Limb (tissue), 2 donors: Measurements from ENCODE around the gene FBXW4.

Experiments used
- DNase-seq, 2 donors: peaks; one replicate each; pipeline ENCODE4 v3.0.0-alpha.2; 2016; ENCODE audit errors: extremely low spot score in 2 of 2

Gene FBXW4

DNA sequence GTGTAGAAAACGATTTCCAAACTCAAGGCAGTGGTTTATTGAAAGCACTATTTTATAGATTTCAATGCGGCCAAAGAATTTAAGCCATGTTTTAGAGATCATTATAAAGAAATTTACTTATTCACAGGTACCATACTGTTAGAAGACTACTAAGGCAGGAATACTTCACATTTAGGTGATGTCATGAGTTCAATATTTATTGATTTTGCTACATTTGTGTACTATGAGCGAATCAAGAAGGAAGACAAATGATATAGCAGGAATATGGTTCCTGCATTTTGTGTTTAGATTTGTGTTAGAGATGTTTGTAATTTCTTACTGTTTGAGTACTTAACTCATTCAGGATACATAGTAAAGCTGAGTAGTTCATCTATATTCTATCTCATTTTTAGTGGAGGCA is 1.7 kb upstream of the FBXW4 start:
- DNase-seq = no peak

DNA sequence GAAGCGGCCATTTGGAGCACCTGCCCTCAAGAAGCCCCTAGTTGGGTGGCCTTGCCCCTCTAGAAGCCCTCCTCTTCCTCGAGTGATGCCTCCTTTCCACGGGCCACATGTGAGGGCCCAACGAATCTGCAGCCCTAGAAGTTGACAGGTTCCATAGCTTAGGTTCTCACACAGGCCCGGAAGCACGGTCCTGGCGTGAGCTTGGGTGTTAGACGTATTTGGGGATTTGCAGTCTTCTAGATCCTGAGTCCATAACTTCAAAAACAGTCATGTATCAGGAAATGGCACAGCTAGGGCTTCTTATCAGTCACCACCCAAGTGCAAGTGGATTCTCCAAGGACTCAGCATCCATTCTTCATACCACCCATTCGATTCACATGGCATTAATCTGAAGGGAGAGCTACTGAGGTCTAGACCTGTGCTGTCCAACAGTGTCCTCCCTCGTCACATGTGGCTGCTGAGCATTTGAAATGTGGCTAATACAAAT is 477 bp upstream of the FBXW4 start:
- no peak for DNase-seq

DNA sequence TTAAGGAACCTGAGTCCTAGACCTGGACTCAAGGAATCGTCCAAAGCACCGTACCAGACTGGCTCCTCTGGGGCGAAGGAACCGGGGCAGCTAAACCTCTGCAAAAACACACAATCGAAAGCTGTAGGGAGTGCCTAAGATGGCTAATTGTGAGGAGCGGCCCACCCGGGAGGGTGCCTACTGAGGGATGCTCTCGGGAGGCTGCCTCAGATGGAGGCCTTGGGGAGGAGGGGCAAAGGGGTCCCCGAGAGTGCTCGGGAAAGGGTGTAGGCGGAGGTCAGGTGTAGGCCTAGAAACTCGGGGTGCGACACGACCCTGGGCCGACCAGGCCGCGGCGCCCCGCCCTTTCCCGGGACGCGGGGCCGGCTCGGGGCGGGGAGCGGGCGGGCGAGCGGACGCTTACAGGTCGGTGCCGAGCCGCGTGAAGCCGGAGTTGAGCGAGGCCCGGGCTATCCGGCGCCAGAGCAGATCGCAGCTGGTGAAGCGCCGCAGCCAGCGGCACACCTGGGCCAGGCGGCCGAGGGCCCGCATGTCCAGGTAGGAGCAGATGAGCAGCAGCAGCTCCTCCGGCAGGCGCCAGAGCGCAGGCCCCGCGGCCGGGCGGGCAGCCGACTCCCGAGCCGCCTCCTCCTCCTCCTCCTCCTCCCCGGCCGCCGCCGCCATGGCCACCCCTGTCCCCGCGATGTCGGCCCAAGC is 844 bp downstream of the FBXW4 start:
- DNase-seq = peak; percentile 25 to 83

DNA sequence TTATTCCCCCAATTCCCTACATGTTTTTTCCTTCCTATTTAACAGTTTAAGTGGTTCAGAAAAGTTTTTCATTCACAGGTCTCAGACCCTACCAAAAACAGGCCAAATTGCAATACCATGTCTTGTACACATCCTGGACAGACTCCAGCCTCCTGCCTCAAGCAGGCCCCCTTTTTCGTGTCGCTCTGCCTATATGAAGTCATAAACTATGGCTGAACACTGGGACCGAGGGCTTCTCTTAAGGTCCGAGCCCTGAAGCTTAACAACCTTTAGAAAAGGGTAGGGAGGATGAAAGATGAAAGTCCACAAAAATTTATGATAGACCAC is 1.4 kb downstream of the FBXW4 start:
- peak in 1 of 2 donors; percentile 35 for DNase-seq

DNA sequence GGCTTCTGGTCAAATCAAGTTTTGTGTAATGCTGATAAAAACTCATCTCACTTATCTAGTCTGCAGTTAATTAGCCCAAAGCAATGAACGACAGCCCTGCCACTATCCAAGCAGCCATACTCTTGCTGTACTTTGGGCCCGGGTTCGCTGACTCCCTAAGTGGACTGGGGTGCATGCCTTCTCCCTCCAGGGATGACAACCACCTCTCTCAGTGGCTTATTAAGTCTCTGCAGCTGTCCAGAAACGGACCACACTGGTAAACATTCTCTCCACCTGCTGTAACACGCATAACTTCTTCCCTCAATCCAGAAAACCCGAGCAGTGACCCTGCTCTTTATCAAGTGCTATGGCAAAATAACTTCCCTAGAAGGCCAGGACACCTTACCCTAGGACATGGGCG is 3.9 kb downstream of the FBXW4 start:
- no peak for DNase-seq

DNA sequence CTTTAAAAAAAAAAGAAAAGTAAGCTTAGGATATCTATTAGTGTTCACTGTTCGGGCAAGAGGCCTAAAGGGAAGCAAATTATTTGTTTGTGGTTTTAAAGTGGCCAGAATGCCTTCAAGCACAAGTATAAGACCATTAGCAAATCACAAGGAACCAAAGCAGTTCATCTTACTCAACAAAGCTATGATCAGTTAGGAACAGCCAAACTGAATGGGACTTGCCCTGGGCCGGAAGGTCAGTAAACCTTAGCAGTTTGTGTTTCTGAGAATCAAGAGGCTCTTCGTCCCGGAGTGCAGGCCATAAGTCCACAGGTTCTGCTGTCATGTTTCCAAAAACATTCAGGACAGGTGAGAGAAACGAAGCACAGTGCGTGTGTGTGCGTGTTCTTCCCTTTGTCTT is 4.5 kb downstream of the FBXW4 start:
- no peak for DNase-seq

DNA sequence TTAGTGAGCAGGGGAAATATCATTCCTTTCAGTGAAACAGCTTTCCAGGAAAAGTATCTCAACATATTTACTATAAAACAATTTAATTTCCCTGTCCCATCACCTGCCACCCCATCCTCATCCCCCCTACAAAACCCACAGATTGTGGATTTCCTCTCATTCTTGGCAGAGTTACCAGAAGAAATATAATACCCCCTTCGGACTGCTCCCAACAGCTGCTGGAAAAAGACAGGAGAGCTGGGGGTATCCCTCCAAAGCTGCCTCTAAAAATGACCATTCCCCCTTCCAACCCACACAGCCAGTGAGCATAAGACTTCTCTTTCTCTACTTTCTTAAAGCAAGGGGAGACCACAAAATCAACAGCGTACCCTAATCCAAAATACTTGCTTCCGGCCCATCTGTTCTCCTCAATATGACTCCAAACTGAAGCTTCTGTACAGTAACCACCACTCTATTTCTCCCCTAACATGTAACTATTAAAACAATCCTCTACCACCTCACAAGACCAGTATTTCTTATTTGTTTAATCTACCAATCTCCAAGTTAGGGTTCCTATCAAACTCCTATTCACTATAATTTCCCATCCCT is 7.8 kb downstream of the FBXW4 start:
- DNase-seq = peak; percentile 34 to 69

DNA sequence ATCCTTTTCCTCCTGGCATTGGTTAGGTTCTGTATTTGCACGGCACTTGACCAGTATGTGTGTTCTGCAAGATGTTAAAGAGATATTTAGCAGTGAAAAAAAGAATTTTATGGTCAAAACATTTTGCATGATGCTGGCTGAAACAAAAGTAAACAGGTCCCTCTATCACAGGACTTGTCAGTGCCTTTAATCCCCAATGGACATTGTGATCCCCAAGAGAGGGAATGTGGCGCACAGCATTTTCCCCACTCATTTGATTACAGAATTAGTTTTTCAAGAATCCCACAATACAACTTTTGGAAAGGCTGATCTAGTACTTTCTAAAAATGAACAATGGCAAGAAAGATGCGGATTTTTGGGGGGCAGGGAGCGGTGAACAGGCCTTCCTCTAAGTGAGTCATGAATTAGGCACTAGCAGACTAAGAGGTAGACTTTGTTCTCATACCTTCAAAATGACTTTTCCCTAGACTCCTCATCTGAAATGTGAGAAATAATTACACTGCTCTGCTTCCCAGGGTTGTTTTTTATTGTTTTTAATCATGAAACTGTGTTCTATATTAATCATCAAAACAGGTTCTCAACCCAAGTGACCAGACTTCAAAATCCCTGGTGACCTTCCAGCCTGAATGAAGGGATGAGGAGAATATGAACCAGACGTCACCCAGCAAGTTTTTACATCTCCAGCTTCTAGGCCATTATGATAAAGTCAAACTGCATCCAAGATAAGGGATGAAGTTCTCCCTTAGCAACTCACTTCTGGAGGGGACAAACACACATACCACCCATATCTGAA is 8.6 kb downstream of the FBXW4 start:
- no peak for DNase-seq

DNA sequence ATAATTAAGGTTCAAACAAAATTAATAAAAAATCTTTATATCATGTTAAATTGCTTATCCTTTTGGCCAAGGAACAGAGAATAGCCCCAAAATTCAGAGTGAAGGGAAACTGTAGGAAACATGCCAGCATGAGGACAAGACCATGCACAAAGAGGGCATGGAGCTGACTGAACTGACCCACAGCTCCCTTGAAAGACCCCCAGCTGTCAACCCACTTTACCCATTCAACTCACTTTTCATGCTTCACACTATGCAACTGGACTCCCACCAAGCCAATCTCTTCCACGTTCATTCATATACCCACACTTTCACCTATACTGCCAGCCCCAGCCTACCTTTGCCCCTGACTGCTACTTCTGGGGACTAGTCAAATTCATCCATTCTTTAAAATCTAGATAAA is 10.2 kb downstream of the FBXW4 start:
- DNase-seq = no peak

DNA sequence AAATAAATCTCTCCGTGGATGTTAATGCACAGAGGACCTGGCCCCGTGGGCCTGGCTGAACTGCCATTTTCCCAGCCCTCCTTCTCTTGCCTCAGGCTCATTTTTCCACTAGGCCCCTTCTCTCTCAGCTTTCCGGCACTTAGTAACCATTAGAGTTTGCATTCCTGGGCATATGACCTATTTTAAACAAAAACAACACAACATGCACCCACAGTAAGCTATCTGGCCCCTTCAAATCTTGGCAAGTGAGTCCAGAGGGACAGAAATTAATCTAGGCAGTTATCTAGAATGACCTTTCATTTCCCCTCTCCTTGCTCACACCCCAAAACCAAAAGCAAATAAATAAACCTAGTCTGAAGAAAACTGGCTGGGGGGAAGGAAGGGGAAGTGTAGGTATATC is 11.7 kb downstream of the FBXW4 start:
- no peak for DNase-seq

DNA sequence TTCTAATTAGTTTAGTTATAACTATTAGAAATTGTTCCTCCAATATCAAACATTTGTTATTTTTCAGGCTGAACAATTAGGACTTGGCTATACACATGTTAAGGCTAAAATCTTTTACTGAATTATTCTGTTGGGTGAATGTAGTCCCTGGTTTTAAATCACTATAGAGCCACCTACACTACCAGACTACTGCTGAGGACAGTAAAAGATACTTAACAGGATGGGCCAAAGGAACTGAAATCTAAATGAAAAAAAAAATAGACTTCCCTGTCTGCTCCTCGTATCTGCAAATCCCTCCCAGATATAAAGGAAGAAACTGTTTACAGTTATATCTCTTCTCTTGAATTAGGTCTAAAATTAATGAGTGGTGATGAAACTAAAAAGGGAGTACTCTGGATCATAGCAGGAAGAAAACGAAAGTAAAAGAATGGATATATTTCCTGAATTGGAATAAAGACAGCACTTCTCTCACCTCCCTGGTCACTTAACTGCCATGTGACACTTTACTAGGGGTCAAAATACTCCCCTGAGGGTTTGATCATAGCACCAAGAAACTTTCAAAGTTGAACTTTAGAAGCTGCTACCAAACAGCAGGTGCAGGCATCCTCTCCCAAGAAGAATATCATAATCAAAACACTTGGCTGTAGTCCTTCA is 12.7 kb downstream of the FBXW4 start:
- DNase-seq = no peak

DNA sequence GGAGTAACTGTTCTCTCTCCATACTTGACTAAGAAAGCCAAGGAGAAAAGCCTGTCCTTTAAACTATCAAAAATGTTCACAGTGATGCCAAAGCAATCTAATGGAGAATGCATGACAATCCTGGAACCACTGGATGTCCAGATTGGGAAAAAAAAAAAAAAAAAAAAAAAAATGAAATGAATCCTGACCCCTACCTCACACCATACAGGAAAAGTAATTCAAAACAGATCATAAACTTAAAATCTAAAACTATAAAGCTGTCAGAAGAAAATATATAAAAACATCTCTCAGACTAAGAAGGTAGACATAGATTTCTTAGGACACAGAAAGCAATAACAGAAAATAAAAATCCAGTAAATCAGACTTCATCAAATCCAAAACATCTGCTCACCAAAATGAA is 18.4 kb downstream of the FBXW4 start:
- no peak for DNase-seq

DNA sequence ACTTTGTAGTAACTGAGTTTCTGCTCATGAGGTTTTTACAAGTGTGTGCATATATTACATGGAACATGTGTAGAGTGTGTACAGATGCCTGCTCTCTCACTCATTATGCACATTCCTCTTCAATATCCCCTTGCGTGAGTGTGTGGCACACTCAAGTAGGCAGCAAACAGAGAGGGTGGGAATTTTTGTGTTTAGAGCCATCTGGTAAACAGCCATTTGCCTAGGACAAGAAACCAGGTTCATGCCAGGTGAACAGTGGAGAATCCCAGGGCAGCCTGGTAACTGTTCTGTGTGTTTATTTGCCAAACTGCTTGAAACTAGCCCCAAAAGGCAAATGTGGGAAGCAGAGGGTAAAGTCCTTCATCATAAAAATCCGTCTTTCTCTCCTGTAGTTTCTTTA is 19.9 kb downstream of the FBXW4 start:
- no peak for DNase-seq

DNA sequence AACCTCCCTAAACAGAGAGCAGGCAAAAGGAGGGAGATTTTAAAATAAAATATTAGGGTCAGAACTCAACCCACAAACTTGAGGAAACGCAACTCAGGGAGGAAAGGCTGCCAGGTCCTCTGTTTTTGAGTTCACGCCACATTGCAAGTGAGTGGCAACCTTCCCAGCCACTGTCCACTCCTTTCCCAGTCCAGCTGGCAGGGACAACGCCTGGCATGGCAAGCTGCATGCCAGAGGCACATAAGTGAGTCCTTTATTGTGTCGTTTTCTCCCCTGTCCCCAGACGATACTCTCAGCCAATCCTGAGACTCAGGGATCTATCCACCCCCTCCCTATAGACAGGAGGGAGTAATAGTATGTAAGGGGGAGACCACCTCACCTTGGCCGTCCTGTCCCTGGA is 22.4 kb downstream of the FBXW4 start:
- DNase-seq = no peak

DNA sequence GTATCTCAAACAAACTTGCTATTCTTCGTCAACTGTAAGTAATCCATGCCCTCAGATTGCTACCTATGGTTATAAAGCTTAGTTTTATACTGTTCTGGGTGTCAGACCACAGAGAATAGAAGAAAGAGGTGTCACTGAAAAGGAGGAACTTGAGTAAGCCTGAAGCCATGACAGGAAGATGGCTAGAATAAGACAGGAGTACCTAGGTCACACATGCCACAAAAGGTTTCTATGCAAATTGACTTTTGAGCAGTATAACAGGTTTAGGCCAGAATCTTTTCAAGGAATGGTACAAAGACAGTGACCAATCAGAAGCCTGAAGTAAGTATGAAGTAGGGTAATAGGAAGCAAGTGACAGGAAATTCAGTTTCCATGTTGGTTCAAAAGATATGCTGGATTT is 23.5 kb downstream of the FBXW4 start:
- DNase-seq = no peak

DNA sequence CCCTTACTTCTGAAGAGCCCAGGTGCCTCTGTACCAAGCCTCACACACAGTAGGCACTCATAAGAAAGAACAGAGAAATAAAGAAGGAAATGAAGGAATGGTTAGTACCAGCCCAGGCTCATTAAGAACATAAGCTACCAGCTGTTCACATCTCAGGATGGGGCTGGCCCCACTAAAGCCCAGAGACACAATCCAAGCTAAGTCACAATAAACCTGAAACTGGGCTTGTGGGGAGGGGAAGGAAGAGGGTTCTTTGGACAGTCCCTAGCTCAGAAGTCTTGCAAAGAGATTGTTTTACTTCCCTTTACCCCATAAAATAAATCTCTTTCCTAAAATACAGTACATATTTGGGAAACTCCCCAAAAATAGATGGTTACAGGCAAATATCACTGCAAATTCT is 24.3 kb downstream of the FBXW4 start:
- no peak for DNase-seq

DNA sequence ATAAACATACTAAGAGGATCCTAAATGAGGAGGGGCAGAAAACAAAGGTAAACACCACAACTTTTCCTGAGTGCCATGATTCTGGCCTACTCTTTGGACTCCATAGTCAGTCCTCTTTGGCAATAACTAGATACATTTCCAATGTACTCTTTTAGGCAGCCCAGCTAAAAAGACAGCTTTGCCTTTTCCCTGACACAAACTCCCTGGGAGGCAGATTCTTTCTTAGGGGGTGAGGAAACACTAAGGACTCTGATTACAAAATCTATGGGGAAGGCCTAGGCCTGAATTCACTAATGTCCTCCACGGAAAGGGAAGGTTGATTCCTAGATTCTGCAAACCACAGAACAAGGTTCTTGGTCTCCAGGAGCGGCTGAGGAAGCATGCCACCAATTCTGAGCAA is 25.8 kb downstream of the FBXW4 start:
- DNase-seq = no peak

DNA sequence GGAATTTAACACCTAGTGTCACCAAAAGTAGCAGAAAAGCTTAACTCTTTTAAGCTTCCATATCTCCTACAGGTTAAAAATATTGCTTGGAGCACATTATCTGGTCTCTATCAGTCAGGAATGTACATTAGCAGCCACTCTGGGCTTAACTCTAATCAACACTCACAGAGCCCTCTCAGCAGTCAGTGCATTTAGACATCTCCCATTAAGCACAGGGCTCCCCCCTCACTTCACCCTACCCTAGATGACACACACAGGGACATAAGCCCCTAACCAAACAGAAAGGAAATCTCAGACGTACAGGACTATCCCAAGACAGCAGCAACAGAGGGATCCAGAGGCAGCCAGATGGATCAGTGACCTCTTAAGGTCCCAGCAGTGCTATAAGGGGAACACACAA is 26.4 kb downstream of the FBXW4 start:
- no peak for DNase-seq

DNA sequence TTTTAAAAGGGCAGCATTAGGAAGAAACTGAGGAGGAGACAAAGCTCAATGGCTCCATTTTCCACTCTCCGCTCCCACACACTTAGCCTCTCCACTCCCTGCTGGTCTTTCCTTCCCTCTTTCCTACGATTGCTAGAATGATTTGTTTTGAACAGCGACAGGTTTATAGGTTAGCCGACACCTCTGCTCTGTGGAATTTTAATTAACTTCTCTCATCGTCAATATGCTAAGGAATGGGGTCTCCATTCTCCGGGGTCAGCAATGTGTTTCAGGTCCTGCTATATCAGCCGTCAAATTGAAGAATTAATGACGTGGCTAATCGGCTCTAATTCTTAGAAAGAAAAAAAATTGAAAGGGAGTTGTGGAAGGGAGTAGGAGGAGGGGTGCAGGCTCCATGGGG is 28.9 kb downstream of the FBXW4 start:
- no peak for DNase-seq

DNA sequence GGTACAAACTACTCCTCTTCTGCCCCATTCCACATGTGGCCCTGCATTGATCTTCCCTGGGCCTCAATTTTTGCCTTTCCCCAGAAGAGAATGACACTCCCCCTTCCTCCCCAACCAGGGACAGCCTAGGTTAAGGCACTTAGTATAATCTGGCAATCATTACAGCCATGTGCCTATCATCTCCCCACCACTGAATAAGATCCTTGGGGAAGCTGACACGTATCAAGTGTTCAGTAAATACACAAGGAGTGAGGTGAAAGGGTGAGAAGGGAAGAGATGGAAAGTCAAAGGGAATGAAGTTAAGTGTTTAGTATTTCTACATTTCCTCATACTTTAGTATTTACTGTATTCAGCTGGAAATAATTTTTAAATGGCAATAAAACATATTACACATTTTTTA is 31.9 kb downstream of the FBXW4 start:
- no peak for DNase-seq

DNA sequence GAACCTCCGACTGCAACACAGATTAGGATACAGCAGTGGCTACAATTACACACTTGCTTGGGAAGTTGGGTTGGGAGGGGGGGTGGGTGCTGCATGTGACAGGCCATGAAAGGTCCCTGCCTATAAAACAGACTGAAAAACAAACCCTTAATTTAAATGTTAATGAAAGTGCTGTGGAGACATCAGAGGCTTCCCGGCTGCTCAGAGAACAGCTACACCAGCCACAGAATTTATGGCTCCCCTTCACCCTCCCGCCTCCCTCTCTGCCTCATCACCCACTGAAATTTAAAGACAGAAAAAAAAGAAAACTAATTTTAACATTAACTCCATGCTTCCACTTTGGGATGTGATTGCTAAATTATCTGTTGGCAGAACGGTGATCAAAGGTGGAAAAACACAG is 34.7 kb downstream of the FBXW4 start:
- no peak for DNase-seq

DNA sequence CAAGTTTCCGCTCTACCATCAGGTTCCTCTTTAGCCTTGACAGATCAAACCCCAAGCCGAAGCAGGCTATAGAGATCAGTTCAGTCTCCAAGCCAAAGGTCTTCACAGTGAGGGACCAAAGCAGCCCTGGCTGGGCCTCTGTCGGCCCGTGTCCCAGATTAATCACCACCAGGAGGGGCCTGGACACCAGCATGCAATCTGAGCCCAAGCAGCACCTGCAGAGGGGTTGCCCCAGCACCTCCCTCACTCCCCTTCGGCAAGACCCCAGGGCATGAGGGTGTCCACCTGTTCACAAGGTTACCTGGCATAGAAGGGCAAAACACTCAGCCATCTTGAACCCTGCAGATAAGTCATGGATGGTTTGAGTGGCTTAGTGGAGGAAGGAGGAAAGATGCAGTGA is 36.0 kb downstream of the FBXW4 start:
- no peak for DNase-seq
